ENCODE results near the gene TIMM13. TPM values are rescaled to one million over a fixed set of nuclear protein-coding genes. Genes with fewer than 3 reads are reported as not detected.

The TIMM13 gene
- total and polyA plus RNA-seq, 4 donors: 20.5 to 122 (median 106) TPM

DNA sequence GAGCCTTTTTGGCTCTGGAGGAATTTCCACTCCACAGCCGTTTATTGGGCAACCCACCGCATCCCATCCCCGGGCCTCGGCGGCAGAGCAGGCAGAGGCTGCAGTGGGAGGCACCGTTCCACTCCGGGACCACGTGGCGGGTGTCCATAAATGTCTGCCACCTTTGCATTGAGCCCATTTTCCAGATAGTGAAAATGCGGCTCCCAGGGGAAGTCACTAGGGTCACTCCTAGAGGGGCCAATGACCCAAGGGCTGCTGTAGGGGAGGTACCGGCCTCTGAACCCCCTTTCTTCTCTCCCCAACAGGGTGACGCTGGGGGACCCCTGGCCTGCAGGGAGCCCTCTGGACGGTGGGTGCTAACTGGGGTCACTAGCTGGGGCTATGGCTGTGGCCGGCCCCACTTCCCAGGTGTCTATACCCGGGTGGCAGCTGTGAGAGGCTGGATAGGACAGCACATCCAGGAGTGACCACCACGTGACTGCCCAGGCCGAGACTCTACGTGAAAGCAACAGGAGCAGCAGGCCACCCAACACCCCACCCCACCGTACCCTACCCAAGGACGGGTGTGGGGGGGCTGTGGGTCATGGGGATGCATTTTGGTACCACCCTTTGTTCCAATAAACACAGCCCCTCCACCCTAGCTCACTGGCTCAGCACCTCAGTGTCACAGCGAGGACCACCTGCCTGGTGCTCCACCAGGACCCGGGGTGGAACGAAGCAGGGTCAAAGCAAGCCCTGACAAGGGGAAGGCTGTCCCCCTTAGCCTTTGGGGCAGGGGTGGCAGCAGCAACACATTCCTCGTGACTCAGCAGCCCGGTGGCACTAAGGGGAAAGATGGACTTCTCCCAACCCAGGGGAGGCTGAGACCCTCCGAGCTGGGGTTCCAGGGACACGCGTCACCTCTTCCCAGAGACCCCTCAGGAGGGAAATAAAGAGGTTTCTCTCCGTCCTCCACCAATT lies 1.5 kb downstream of the TIMM13 start:
- peaks cover 71% of the 10 kb centered on the region for H3K36me3 ChIP-seq (ENCODE audit: control insufficient read depth, insufficient read depth, low read length)
- DNase-seq (ENCODE audit: low read depth in 4 of 6, low spot score in 6 of 6): no peak
- H3K4me1 ChIP-seq (ENCODE audit: control insufficient read depth, insufficient read depth, low read length): peaks cover 44% of the 10 kb centered on the region
- no peak overlapping the region for H3K27ac ChIP-seq (ENCODE audit: low read depth, low read length)
- H3K27me3 ChIP-seq (ENCODE audit: control insufficient read depth, insufficient read depth, low read length): no peaks in the 10 kb centered on the region
- 64% methylated on average over 19 of the region's 29 CpGs for WGBS (ENCODE audit: insufficient coverage)
- no peak overlapping the region for H3K4me3 ChIP-seq (ENCODE audit: low read depth, low read length)
- no peaks in the 10 kb centered on the region for H3K9me3 ChIP-seq (ENCODE audit: control insufficient read depth, insufficient read depth, low read length)

DNA sequence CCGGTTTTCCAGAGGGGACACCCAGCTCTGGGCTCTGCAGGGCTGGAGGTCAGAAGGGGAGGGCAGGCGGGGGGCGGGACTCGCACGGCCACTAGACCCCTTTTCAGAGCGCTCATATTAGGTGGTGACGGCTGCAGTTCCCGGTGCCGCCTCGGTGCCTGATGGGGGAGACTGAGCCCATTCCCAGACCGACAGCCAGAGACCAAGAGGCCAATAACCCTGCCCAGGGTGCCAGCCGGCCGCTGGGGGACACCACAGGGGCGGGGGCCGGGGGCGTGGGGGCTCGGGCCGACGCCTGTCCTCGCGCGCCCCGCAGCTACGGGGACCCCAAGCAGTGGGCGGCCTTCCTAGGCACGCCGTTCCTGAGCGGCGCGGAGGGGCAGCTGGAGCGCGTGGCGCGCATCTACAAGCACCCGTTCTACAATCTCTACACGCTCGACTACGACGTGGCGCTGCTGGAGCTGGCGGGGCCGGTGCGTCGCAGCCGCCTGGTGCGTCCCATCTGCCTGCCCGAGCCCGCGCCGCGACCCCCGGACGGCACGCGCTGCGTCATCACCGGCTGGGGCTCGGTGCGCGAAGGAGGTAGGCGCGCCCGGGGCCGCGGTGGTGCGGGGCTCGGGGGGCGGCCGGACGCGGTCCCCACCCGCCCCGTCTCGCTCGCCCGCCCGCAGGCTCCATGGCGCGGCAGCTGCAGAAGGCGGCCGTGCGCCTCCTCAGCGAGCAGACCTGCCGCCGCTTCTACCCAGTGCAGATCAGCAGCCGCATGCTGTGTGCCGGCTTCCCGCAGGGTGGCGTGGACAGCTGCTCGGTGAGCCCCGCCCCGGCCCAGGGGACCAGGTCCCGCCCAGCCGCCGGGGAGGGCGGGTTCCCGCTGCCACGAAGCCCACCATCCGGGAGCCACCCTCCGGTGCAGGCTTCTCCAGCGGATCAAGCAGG lies 2.4 kb downstream of the TIMM13 start:
- Histone ChIP-seq H3K27ac (ENCODE audit: low read depth, low read length) (no peak overlapping the region), H3K27me3 (ENCODE audit: control insufficient read depth, insufficient read depth, low read length) (no peaks in the 10 kb centered on the region), H3K36me3 (ENCODE audit: control insufficient read depth, insufficient read depth, low read length) (peaks cover 61% of the 10 kb centered on the region), H3K4me3 (ENCODE audit: low read depth, low read length) (no peak overlapping the region), H3K9me3 (ENCODE audit: control insufficient read depth, insufficient read depth, low read length) (no peaks in the 10 kb centered on the region), H3K4me1 (ENCODE audit: control insufficient read depth, insufficient read depth, low read length) (peaks cover 44% of the 10 kb centered on the region)
- peak in 2 of 6 donors; percentile 50 to 62 for DNase-seq (ENCODE audit: low read depth in 4 of 6, low spot score in 6 of 6)
- 15% methylated on average over 100 of the region's 101 CpGs for WGBS (ENCODE audit: insufficient coverage)

DNA sequence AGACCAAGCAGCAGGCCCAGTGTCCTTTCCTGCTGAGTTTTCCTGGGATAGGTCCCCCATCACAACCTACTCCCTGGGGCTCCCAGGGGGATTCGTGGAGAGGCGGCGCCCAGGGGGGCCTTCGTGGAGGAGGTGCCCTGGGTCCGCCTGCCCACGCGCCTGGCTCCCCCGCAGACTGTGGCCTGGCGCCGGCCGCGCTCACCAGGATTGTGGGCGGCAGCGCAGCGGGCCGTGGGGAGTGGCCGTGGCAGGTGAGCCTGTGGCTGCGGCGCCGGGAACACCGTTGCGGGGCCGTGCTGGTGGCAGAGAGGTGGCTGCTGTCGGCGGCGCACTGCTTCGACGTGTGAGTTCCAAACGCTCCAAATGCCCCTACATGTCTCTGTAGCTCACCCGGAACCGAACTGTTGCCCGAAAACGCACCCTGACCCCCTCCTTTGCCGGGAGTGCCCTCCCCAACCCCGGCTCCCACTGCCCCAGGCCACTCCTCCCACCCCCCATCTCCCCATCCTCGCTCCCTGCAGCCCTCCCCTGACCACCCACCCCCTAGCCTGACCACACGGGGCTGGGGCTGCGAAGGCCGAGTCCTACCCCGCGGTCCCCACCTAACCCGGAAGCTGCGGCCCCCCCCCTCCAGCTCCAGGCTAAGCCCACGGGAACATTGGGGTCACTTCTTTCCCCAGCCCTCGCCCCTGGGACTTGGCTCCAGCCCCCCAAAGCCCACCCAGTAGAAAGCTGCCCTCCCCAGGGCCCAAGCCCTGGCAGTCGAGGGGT lies 3.3 kb downstream of the TIMM13 start:
- WGBS (ENCODE audit: insufficient coverage): 87% methylated on average over 32 of the region's 46 CpGs
- H3K36me3 ChIP-seq (ENCODE audit: control insufficient read depth, insufficient read depth, low read length): peaks cover 53% of the 10 kb centered on the region
- H3K4me1 ChIP-seq (ENCODE audit: control insufficient read depth, insufficient read depth, low read length): peaks cover 38% of the 10 kb centered on the region
- no peak overlapping the region for H3K4me3 ChIP-seq (ENCODE audit: low read depth, low read length)
- no peak for DNase-seq (ENCODE audit: low read depth in 4 of 6, low spot score in 6 of 6)
- H3K27ac ChIP-seq (ENCODE audit: low read depth, low read length): no peak overlapping the region
- H3K9me3 ChIP-seq (ENCODE audit: control insufficient read depth, insufficient read depth, low read length): no peaks in the 10 kb centered on the region
- no peaks in the 10 kb centered on the region for H3K27me3 ChIP-seq (ENCODE audit: control insufficient read depth, insufficient read depth, low read length)

DNA sequence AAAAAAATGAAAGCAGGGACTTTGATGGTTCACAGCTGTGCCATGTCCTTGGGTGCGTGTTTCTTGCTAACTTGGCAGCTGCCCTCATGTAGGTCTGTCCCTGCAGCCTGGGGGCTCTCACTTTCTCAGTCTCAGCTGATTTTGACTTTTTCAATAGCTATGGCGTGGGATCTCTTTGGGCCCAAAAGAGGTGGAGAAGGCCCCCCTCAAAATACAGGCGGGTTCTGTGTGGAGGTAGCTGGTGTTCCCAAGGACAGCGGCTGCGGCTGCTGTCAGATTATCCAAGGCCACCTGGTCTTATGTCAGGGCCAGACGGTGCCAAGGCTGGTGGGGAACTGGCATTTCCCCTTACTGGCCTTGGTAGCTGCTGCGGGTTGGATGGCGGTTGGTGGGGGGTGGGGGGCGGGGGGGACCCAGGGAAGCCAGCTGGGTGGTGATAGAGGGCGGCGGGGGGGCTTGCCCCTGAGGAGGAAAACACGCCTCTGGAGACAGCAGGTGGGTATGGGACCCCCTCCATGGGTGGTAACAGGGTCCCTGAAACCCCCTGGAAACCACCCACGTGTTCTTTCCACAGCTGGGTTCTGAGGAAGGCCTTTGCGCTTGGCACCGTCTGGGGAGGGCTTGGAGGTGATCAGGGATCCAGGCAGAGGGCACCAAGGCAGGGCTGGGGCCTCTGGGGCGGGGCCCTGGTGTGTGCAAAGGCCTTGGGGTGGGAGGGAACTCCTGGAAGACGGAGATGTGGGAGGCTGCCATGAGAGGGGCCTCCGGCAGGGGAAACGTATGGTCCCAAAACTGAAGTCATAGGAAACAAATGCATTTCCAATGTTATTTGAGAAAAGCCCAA lies 4.1 kb downstream of the TIMM13 start:
- H3K27ac ChIP-seq (ENCODE audit: low read depth, low read length): no peak overlapping the region
- no peaks in the 10 kb centered on the region for H3K9me3 ChIP-seq (ENCODE audit: control insufficient read depth, insufficient read depth, low read length)
- no peak overlapping the region for H3K4me3 ChIP-seq (ENCODE audit: low read depth, low read length)
- DNase-seq (ENCODE audit: low read depth in 4 of 6, low spot score in 6 of 6): no peak
- H3K4me1 ChIP-seq (ENCODE audit: control insufficient read depth, insufficient read depth, low read length): peaks cover 30% of the 10 kb centered on the region
- H3K27me3 ChIP-seq (ENCODE audit: control insufficient read depth, insufficient read depth, low read length): no peaks in the 10 kb centered on the region
- peaks cover 50% of the 10 kb centered on the region for H3K36me3 ChIP-seq (ENCODE audit: control insufficient read depth, insufficient read depth, low read length)
- WGBS (ENCODE audit: insufficient coverage): 82% methylated on average over 10 of the region's 19 CpGs

DNA sequence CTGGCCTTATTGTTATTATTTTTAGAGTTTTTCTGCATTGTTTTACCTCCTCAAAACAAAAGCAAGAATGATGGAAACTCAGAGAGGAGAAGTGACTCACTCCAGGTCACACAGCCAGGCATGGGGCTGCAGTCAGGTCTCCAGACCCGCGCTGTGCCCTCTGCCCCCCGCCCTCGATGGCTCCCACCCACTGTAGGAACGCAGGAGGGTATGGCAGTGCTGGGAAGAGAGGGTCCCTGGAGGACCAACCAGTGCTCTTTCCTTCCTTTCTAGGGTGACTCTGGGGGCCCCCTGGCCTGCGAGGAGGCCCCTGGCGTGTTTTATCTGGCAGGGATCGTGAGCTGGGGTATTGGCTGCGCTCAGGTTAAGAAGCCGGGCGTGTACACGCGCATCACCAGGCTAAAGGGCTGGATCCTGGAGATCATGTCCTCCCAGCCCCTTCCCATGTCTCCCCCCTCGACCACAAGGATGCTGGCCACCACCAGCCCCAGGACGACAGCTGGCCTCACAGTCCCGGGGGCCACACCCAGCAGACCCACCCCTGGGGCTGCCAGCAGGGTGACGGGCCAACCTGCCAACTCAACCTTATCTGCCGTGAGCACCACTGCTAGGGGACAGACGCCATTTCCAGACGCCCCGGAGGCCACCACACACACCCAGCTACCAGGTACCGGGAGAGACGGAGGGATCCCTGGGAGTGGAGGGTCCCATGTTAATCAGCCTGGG lies 5.6 kb downstream of the TIMM13 start:
- H3K27ac ChIP-seq (ENCODE audit: low read depth, low read length): no peak overlapping the region
- DNase-seq (ENCODE audit: low read depth in 4 of 6, low spot score in 6 of 6): no peak
- peaks cover 55% of the 10 kb centered on the region for H3K36me3 ChIP-seq (ENCODE audit: control insufficient read depth, insufficient read depth, low read length)
- no peaks in the 10 kb centered on the region for H3K9me3 ChIP-seq (ENCODE audit: control insufficient read depth, insufficient read depth, low read length)
- no peak overlapping the region for H3K4me3 ChIP-seq (ENCODE audit: low read depth, low read length)
- peaks cover 21% of the 10 kb centered on the region for H3K4me1 ChIP-seq (ENCODE audit: control insufficient read depth, insufficient read depth, low read length)
- no peaks in the 10 kb centered on the region for H3K27me3 ChIP-seq (ENCODE audit: control insufficient read depth, insufficient read depth, low read length)
- 85% methylated on average over 22 of the region's 23 CpGs for WGBS (ENCODE audit: insufficient coverage)

DNA sequence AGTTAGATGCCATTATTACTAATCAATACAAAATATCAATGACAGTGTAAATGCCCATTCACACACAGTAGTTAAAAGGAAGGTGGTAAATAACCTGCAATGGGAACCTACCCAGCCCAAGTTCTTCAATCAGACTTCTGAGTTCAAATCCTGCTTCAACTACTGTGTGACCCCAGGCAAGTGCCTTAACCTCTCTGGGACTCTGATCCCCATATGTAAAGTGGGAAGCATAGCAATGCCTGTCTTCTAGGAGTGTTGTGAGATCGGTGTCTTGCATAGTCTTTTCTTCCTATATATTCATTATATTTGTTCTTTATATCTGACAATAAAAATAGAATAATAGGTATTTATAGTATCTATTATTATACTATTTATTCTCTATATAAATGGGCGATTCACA lies 6.9 kb downstream of the TIMM13 start:
- H3K4me3 ChIP-seq (ENCODE audit: low read depth, low read length): no peak overlapping the region
- no peak overlapping the region for H3K27ac ChIP-seq (ENCODE audit: low read depth, low read length)
- peaks cover 9% of the 10 kb centered on the region for H3K4me1 ChIP-seq (ENCODE audit: control insufficient read depth, insufficient read depth, low read length)
- H3K9me3 ChIP-seq (ENCODE audit: control insufficient read depth, insufficient read depth, low read length): no peaks in the 10 kb centered on the region
- no CpG with 5 or more reads among the region's 2 CpGs for WGBS (ENCODE audit: insufficient coverage)
- no peak for DNase-seq (ENCODE audit: low read depth in 4 of 6, low spot score in 6 of 6)
- H3K36me3 ChIP-seq (ENCODE audit: control insufficient read depth, insufficient read depth, low read length): peaks cover 55% of the 10 kb centered on the region
- no peaks in the 10 kb centered on the region for H3K27me3 ChIP-seq (ENCODE audit: control insufficient read depth, insufficient read depth, low read length)

DNA sequence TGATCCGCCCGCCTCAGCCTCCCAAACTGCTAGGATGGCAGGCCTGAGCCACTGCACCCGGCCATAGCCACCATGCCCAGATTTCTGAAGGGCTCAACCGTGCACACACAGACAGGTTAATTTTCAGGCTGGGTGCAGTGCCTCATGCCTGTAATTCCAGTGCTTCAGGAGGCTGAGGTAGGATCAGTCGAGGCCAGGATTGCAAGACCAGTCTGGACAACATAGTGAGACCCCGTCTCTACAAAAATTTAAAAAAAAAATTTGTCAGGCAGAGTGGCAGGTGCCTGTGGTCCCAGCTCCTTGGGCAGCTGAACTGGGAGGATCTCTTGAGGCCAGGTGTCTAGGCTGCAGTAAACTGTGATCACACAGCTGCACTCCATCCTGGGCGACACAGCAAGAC lies 7.6 kb downstream of the TIMM13 start:
- no peak overlapping the region for H3K27ac ChIP-seq (ENCODE audit: low read depth, low read length)
- 96% methylated on average over 7 of the region's 7 CpGs for WGBS (ENCODE audit: insufficient coverage)
- no peaks in the 10 kb centered on the region for H3K9me3 ChIP-seq (ENCODE audit: control insufficient read depth, insufficient read depth, low read length)
- no peak for DNase-seq (ENCODE audit: low read depth in 4 of 6, low spot score in 6 of 6)
- H3K4me1 ChIP-seq (ENCODE audit: control insufficient read depth, insufficient read depth, low read length): peaks cover 6% of the 10 kb centered on the region
- no peaks in the 10 kb centered on the region for H3K27me3 ChIP-seq (ENCODE audit: control insufficient read depth, insufficient read depth, low read length)
- H3K4me3 ChIP-seq (ENCODE audit: low read depth, low read length): no peak overlapping the region
- peaks cover 57% of the 10 kb centered on the region for H3K36me3 ChIP-seq (ENCODE audit: control insufficient read depth, insufficient read depth, low read length)

DNA sequence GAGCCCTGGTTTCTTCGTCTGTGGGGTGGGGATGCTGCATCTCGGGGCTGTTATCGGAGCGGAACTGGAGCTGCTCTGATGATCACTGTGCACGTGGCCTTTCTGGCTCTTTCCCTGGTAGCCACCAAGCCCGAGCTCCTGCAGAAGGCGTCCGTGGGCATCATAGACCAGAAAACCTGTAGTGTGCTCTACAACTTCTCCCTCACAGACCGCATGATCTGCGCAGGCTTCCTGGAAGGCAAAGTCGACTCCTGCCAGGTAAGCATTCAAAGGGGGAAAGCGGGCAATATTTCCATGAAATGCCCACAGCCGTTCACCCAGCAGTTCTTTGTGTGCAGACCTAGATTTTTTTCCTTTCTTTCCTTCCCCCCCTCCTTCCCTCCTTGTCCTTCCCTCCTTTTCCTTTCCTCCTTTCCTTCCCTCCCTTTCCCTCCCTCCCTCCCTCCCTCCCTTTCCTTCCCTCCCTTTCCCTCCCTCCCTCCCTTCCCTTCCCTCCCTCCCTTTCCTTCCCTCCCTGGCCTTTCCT lies 9.4 kb downstream of the TIMM13 start:
- no peaks in the 10 kb centered on the region for H3K4me1 ChIP-seq (ENCODE audit: control insufficient read depth, insufficient read depth, low read length)
- H3K27ac ChIP-seq (ENCODE audit: low read depth, low read length): no peak overlapping the region
- no peak for DNase-seq (ENCODE audit: low read depth in 4 of 6, low spot score in 6 of 6)
- no peak overlapping the region for H3K4me3 ChIP-seq (ENCODE audit: low read depth, low read length)
- WGBS (ENCODE audit: insufficient coverage): 86% methylated on average over 10 of the region's 13 CpGs
- H3K36me3 ChIP-seq (ENCODE audit: control insufficient read depth, insufficient read depth, low read length): peaks cover 44% of the 10 kb centered on the region
- no peaks in the 10 kb centered on the region for H3K9me3 ChIP-seq (ENCODE audit: control insufficient read depth, insufficient read depth, low read length)
- no peaks in the 10 kb centered on the region for H3K27me3 ChIP-seq (ENCODE audit: control insufficient read depth, insufficient read depth, low read length)

Data from spinal cord (tissue), 10 donors.